Uterus (tissue), 2 donors: ENCODE results near the gene RIT2.

Experiments
- CTCF ChIP-seq, 4 experiments: fragments of 200-600 bp in 2 of 4; fragments of 450-650 bp in 2 of 4; sonication (generic) in 2 of 4; IDR thresholded peaks; one replicate each; pipeline ENCODE4 v1.5.1; 2016 to 2019; ENCODE audit warnings: antibody characterized with exemption in 4 of 4, mild to moderate bottlenecking in 2 of 4, moderate library complexity in 1 of 4
- POLR2A ChIP-seq, 2 donors: fragments of 450-650 bp; IDR thresholded peaks; one replicate each; pipeline ENCODE4 v1.6.1; 2016; ENCODE audit warnings: antibody characterized with exemption in 2 of 2, mild to moderate bottlenecking in 1 of 2, moderate library complexity in 1 of 2

- TF ChIP-seq POLR2A (IDR thresholded peaks at IDR 0.05) (no peak), CTCF (IDR thresholded peaks at IDR 0.05) (no peak)
Observed at GRCh38 chr18:43093646-43094045, 21.8 kb downstream of the RIT2 start.
